ENCODE data around the gene RUNX3.

DNA sequence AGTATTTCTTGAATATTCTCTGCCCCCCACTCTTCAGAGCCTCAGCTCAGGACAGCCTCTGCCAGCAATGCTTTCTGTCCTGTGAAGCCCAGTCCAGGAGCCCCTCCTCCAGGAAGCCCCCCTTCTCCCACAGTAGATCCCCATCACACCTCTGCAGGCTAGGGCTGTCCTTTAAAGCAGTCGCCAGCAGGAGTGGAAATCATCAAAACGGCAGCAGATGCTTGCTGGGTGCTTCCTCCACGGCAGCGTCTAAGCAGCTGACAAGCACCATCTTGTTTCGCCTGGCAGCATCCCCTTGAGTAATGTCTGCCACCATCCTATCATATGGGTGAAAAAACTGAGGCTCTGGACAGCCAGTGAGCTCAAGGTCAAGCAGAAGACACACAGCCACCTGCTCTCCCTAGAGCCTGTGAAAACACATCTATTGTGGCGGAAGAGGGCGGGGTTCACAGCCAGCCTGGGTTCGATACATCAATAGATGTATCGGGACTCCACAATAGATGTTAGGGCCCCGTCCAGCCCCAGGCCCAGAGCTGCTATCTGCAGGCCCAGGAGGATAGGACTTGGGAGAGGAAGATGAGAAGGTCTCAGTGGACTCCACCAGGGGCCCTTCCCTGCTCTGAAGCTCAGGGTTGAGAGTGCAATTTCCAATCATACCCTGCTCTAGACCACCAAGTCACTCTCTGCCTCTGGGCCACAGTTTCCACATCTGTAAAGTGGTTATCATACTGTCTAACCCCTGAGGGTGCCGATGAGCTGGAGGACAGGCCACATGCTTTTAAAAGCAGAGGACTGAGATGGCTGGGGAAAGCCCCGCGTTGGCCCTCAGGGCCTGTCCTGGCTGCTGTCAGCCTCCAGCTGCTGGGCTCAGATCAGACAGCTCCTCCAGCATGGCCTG is 17.5 kb downstream of the RUNX3 start:
- no peak for TF ChIP-seq TEAD4 (IDR thresholded peaks at IDR 0.05)
- TF ChIP-seq CEBPB (IDR thresholded peaks at IDR 0.05) = no peak
- no peak for TF ChIP-seq TCF12 (IDR thresholded peaks at IDR 0.05; ENCODE audit: low read depth)
- no peak for TF ChIP-seq YY1 (IDR thresholded peaks at IDR 0.05; ENCODE audit: low read depth)
- TF ChIP-seq, protein P1, sequence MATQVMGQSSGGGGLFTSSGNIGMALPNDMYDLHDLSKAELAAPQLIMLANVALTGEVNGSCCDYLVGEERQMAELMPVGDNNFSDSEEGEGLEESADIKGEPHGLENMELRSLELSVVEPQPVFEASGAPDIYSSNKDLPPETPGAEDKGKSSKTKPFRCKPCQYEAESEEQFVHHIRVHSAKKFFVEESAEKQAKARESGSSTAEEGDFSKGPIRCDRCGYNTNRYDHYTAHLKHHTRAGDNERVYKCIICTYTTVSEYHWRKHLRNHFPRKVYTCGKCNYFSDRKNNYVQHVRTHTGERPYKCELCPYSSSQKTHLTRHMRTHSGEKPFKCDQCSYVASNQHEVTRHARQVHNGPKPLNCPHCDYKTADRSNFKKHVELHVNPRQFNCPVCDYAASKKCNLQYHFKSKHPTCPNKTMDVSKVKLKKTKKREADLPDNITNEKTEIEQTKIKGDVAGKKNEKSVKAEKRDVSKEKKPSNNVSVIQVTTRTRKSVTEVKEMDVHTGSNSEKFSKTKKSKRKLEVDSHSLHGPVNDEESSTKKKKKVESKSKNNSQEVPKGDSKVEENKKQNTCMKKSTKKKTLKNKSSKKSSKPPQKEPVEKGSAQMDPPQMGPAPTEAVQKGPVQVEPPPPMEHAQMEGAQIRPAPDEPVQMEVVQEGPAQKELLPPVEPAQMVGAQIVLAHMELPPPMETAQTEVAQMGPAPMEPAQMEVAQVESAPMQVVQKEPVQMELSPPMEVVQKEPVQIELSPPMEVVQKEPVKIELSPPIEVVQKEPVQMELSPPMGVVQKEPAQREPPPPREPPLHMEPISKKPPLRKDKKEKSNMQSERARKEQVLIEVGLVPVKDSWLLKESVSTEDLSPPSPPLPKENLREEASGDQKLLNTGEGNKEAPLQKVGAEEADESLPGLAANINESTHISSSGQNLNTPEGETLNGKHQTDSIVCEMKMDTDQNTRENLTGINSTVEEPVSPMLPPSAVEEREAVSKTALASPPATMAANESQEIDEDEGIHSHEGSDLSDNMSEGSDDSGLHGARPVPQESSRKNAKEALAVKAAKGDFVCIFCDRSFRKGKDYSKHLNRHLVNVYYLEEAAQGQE (IDR thresholded peaks at IDR 0.05; ENCODE audit: low read depth) = no peak
